ENCODE results near the gene NUP42. TPM values are rescaled to one million over a fixed set of nuclear protein-coding genes. Genes with fewer than 3 reads are reported as not detected.

NUP42 gene, protein sequence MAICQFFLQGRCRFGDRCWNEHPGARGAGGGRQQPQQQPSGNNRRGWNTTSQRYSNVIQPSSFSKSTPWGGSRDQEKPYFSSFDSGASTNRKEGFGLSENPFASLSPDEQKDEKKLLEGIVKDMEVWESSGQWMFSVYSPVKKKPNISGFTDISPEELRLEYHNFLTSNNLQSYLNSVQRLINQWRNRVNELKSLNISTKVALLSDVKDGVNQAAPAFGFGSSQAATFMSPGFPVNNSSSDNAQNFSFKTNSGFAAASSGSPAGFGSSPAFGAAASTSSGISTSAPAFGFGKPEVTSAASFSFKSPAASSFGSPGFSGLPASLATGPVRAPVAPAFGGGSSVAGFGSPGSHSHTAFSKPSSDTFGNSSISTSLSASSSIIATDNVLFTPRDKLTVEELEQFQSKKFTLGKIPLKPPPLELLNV
- 28.2 and 29.4 TPM in 2 replicates for total RNA-seq

DNA sequence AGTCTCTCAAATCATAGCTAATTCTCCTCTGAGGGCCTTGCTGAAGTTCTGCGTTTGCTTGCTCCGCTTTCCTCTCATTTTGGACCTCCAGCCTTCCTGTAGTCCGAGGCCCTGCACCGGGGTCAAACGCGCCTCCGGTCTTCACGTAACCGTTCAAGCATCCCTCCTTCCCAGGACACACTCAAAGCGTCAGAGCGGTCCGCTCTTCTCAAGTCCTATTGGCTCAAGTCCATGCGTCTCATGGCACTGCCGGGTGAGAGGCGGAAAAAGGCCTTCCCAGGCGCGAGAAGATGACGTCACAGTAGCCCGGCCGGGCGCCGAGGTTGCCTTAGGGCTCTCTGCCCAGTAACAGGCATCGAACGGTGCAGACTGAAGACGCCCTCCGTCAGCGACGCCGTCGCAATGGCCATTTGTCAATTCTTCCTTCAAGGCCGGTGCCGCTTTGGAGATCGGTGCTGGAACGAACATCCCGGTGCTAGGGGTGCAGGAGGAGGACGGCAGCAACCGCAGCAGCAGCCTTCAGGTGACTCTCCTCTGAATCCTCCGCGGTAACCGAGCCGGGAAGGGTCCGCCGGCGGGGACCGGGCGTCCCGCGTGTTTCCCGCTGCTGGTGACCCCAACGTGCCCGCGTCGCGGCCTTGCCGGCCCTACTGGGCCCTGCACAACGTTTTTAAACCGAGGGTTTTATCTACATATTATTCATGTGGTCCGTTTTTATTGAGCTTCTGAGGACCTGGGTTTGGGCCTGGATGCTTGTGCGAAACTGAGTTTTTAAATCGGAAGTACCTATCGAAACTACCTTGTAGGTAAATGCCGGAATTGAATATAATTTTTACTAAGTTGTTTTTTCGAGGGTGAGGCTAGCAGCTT lies at the start of gene NUP42:
NUP42 (plus strand) TSS at position 365 of the 870 bp plus-strand sequence; CDS start at position 403, 38 bp downstream.

DNA sequence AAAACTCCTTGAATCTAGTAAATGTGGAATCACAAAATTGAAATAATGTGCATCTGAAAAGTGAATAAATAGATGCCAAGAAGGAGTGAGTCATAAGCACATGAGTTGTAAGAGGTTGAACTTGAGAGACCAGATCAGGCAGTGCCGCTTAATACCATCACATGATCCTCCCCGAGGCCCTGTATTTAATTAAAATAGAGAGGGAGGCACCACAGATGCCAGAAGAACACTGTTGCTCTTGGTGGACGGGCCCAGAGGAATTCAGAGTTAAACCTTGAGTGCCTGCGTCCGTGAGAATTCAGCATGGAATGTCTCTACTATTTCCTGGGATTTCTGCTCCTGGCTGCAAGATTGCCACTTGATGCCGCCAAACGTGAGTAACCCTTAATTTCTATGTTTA lies 64.7 kb downstream of the NUP42 start, which contains the start of gene GPNMB:
GPNMB (plus strand) TSS at position 221 of the 400 bp plus-strand sequence; CDS start at position 304, 83 bp downstream.

Other genes with a start within 250 kb of the NUP42 start
- gene HYCC1, start 167.9 kb upstream of the NUP42 start, total RNA-seq, result 51.1 and 88.3 TPM in 2 replicates
- 35.0 and 43.9 TPM in 2 replicates for gene KLHL7, start 76.3 kb upstream of the NUP42 start, total RNA-seq
- gene GPNMB, start 64.7 kb downstream of the NUP42 start, total RNA-seq, result 37.2 and 104 TPM in 2 replicates
- gene MALSU1, start 117.3 kb downstream of the NUP42 start, total RNA-seq, result 48.4 and 56.6 TPM in 2 replicates